GM12865 (cell line): ENCODE results near the gene ZNRF1.

Experiments
- DNase-seq: peaks from one replicate; pipeline ENCODE4 v3.0.0; 2010; ENCODE audit warnings: low read depth
- H3K4me3 ChIP-seq: 2 replicates; pipeline ENCODE4 v1.5.1; 2011; ENCODE audit warnings: mild to moderate bottlenecking, low read depth, low read length, control low read depth
- CTCF ChIP-seq: IDR thresholded peaks from 2 replicates; pipeline ENCODE4 v1.5.1; 2011; ENCODE audit warnings: low read length, control low read depth, low read depth, inconsistent platforms; ENCODE audit not compliant: insufficient read depth; ENCODE audit errors: missing control alignments

The ZNRF1 gene

GRCh38 chr16:75000481-75001081 lies 1.8 kb downstream of the ZNRF1 start:
- peak overlapping the region; percentile 84 for H3K4me3 ChIP-seq
- no peak for TF ChIP-seq CTCF
- DNase-seq = no peak

GRCh38 chr16:75002474-75002873 lies 3.6 kb downstream of the ZNRF1 start:
- no peak for DNase-seq
- no peak for TF ChIP-seq CTCF
- no peak overlapping the region for H3K4me3 ChIP-seq

DNA sequence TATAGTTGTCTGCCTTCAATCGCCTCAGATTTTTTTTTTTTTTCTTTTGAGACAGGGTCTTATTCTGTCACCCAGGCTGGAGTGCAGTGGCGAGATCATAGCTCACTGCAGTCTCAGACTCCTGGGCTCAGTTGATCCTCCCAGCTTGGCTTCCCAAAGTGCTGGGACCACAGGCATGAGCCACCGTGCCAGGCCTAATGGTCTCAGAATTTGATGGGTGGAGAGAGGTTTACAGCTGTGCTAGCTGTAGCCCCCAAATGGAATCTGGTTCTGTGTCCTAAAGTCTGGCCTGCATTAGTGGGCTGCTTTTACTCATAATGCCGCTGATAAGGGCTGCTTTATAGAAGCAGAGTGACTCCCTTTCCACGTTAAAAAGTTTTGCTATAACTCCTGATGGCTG lies 5.1 kb downstream of the ZNRF1 start:
- no peak for TF ChIP-seq CTCF
- no peak for DNase-seq

DNA sequence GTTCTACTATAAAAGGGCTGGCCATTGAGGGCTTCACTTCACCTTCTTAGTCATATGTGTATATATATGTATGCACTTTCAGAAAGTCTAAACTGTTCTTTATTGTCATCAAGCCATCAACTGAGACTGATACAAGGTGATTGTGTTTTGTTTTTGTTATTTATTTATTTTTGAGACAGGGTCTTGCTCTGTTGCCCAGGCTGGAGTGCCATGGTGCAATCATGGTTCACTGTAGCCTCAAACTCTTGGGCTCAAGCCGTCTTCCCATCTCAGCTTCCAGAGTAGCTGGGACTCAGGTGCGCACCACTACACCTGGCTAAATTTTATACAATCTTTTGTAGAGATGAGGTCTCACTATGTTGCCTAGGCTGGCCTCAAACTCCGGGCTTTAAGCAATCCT lies 5.6 kb downstream of the ZNRF1 start:
- no peak for TF ChIP-seq CTCF
- H3K4me3 ChIP-seq = no peak overlapping the region
- no peak for DNase-seq

More for the DNA sequence above, 5.1 kb downstream of the ZNRF1 start:
- no peak overlapping the region for H3K4me3 ChIP-seq

GRCh38 chr16:75005697-75006096 lies 6.9 kb downstream of the ZNRF1 start:
- no peak for TF ChIP-seq CTCF
- H3K4me3 ChIP-seq = no peak overlapping the region
- DNase-seq = no peak

GRCh38 chr16:75007443-75007842 lies 8.6 kb downstream of the ZNRF1 start:
- no peak for TF ChIP-seq CTCF
- DNase-seq = peak; percentile 70
- no peak overlapping the region; the same call in 1 of the 2 replicates for H3K4me3 ChIP-seq

GRCh38 chr16:75010427-75010826 lies 11.6 kb downstream of the ZNRF1 start:
- DNase-seq = peak; percentile 23
- no peak for TF ChIP-seq CTCF
- no peak overlapping the region for H3K4me3 ChIP-seq
